Upper lobe of left lung (tissue), 6 donors: Measurements from ENCODE around the gene LYRM2. TPM values are rescaled to one million over a fixed set of nuclear protein-coding genes. Genes with fewer than 3 reads are reported as not detected.

Experiments
- ATAC-seq, 2 donors: fragments of 200-7000 bp; cut with Tn5 transposase; one replicate each; pipeline ENCODE4 v1.9.1; 2022; ENCODE audit warnings: mild to moderate bottlenecking in 2 of 2, moderate library complexity in 2 of 2; ENCODE audit not compliant: low FRiP score in 2 of 2
- DNase-seq, 2 donors: peaks; one replicate each; pipeline ENCODE4 v3.0.0-alpha.2; 2019 to 2020
- H3K27ac ChIP-seq, 4 donors: fragments of 200-600 bp; sonication (generic); one replicate each; pipeline ENCODE4 v1.5.1; 2016 to 2019
- H3K27me3 ChIP-seq, 4 donors: fragments of 200-600 bp; sonication (generic); one replicate each; pipeline ENCODE4 v1.5.1; 2017 to 2019
- H3K36me3 ChIP-seq, 4 donors: fragments of 200-600 bp; sonication (generic); one replicate each; pipeline ENCODE4 v1.5.1; 2016 to 2019
- H3K4me1 ChIP-seq, 4 donors: fragments of 200-600 bp; sonication (generic); one replicate each; pipeline ENCODE4 v1.5.1; 2018 to 2019
- H3K4me3 ChIP-seq, 4 donors: fragments of 200-600 bp; sonication (generic); one replicate each; pipeline ENCODE4 v1.5.1; 2017 to 2019; ENCODE audit warnings: mild to moderate bottlenecking in 2 of 4, moderate library complexity in 1 of 4
- H3K9me3 ChIP-seq, 4 donors: fragments of 200-600 bp; sonication (generic); one replicate each; pipeline ENCODE4 v1.5.1; 2018 to 2019
- CTCF ChIP-seq, 6 experiments: fragments of 450-650 bp in 4 of 6; fragments of 200-600 bp in 2 of 6; sonication (generic) in 2 of 6; IDR thresholded peaks; one replicate each; pipeline ENCODE4 v1.5.1; 2016 to 2019; ENCODE audit warnings: antibody characterized with exemption in 6 of 6
- EP300 ChIP-seq, 4 donors: sonication (generic); formaldehyde crosslinking; IDR thresholded peaks; one replicate each; pipeline ENCODE4 v1.5.1; 2017; ENCODE audit warnings: antibody characterized with exemption in 4 of 4, control low read depth in 2 of 4
- POLR2A ChIP-seq, 4 donors: fragments of 450-650 bp; IDR thresholded peaks; one replicate each; pipeline ENCODE4 v1.5.1; 2016 to 2017; ENCODE audit warnings: antibody characterized with exemption in 4 of 4, mild to moderate bottlenecking in 2 of 4
- POLR2AphosphoS5 ChIP-seq, 2 donors: sonication (generic); formaldehyde crosslinking; IDR thresholded peaks; one replicate each; pipeline ENCODE4 v1.5.1; 2017; ENCODE audit warnings: antibody characterized with exemption in 2 of 2
- WGBS, 2 donors: methylation state at CpG; one replicate each; pipeline ENCODE4 v1.1.5; 2017 to 2018; 5-methylcytosine and 5-hydroxymethylcytosine counted together
- total RNA-seq, 6 donors: library from RNA; depleted of rRNA in 4 of 6; stranded (reverse); fragments of >200 nt in 4 of 6; gene quantifications; one replicate each; pipeline versions ENCODE4 v1.1.0 to v1.2.1, GENCODE V29; 2016 to 2021
- donor health status: DM: no; HTN: no; CAD: no; lungs with moderate emphysema.
- donor health status: DM: no; HTN: yes; CAD: no; lungs with severe emphysema.

The LYRM2 gene
- total RNA-seq, 6 donors from 2014 or later, result 7.3 to 32.4 (median 22.2) TPM

DNA sequence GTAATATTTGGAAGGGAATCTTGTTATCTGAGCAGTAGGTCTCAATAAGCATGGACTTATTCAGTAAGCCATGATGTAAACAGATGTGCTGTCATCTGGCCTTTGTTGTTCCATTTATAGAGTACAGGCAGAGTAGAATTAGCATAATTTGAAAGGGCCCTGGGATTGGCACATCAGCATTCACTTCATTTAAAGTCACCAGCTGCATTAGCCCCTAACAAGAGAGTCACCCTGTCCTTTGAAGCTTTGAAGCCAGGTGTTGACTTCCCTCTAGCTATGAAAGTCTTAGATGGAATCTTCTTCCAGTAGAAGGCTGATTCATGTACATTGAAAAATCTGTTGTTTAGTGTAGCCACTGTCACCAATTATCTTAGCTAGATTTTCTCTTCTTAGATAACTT is 109.7 kb downstream of the LYRM2 start:
- H3K9me3 ChIP-seq, result no peaks in the 10 kb centered on the region
- no peaks in the 10 kb centered on the region for H3K36me3 ChIP-seq
- no peak overlapping the region for H3K27ac ChIP-seq
- H3K27me3 ChIP-seq, result no peaks in the 10 kb centered on the region
- TF ChIP-seq EP300 (IDR thresholded peaks at IDR 0.05), result no peak
- TF ChIP-seq POLR2AphosphoS5 (IDR thresholded peaks at IDR 0.05), result no peak
- no peak for TF ChIP-seq POLR2A (IDR thresholded peaks at IDR 0.05)
- TF ChIP-seq CTCF (IDR thresholded peaks at IDR 0.05), result no peak
- ATAC-seq (no peak), DNase-seq (no peak)
- no peak overlapping the region for H3K4me3 ChIP-seq
- no peaks in the 10 kb centered on the region for H3K4me1 ChIP-seq

GRCh38 chr6:89527634-89528033 is 110.9 kb downstream of the LYRM2 start:
- Histone ChIP-seq H3K27me3 (no peaks in the 10 kb centered on the region), H3K4me3 (no peak overlapping the region), H3K9me3 (no peaks in the 10 kb centered on the region), H3K36me3 (no peaks in the 10 kb centered on the region), H3K4me1 (no peaks in the 10 kb centered on the region), H3K27ac (no peak overlapping the region)
- ATAC-seq (peak in 1 of 2 donors; percentile 72), DNase-seq (no peak)
- TF ChIP-seq EP300 (IDR thresholded peaks at IDR 0.05), result no peak
- no peak for TF ChIP-seq CTCF (IDR thresholded peaks at IDR 0.05)
- no peak for TF ChIP-seq POLR2AphosphoS5 (IDR thresholded peaks at IDR 0.05)
- no peak for TF ChIP-seq POLR2A (IDR thresholded peaks at IDR 0.05)
- WGBS, 2 donors, result 87 to 94% methylated on average over 2 of the region's 2 CpGs

GRCh38 chr6:89526563-89526869 is 112.0 kb downstream of the LYRM2 start:
- DNase-seq, result no peak
- TF ChIP-seq POLR2A (IDR thresholded peaks at IDR 0.05) (no peak), CTCF (IDR thresholded peaks at IDR 0.05) (no peak), POLR2AphosphoS5 (IDR thresholded peaks at IDR 0.05) (no peak), EP300 (IDR thresholded peaks at IDR 0.05) (no peak)
- Histone ChIP-seq H3K27me3 (no peaks in the 10 kb centered on the region), H3K27ac (no peak overlapping the region), H3K4me1 (no peaks in the 10 kb centered on the region), H3K9me3 (no peaks in the 10 kb centered on the region), H3K4me3 (no peak overlapping the region), H3K36me3 (no peaks in the 10 kb centered on the region)
- no peak for ATAC-seq
- 89 to 97% methylated on average over 2 of the region's 2 CpGs for WGBS, 2 donors

GRCh38 chr6:89525786-89526562 is 112.6 kb downstream of the LYRM2 start:
- Histone ChIP-seq H3K27ac (no peak overlapping the region), H3K4me3 (no peak overlapping the region), H3K4me1 (no peaks in the 10 kb centered on the region), H3K36me3 (no peaks in the 10 kb centered on the region), H3K9me3 (no peaks in the 10 kb centered on the region), H3K27me3 (no peaks in the 10 kb centered on the region)
- DNase-seq, result no peak
- ATAC-seq, result no peak
- TF ChIP-seq POLR2A (IDR thresholded peaks at IDR 0.05) (no peak), POLR2AphosphoS5 (IDR thresholded peaks at IDR 0.05) (no peak), CTCF (IDR thresholded peaks at IDR 0.05) (no peak), EP300 (IDR thresholded peaks at IDR 0.05) (no peak)
- 88 to 96% methylated on average over 4 of the region's 4 CpGs for WGBS, 2 donors

GRCh38 chr6:89522778-89523177 is 115.8 kb downstream of the LYRM2 start:
- Histone ChIP-seq H3K4me1 (no peaks in the 10 kb centered on the region), H3K27me3 (no peaks in the 10 kb centered on the region), H3K36me3 (no peaks in the 10 kb centered on the region), H3K4me3 (no peak overlapping the region), H3K9me3 (no peaks in the 10 kb centered on the region), H3K27ac (no peak overlapping the region)
- ATAC-seq (no peak), DNase-seq (no peak)
- 61 to 86% methylated on average over 1 to 2 of the region's 2 CpGs for WGBS, 2 donors
- TF ChIP-seq EP300 (IDR thresholded peaks at IDR 0.05) (no peak), POLR2A (IDR thresholded peaks at IDR 0.05) (no peak), POLR2AphosphoS5 (IDR thresholded peaks at IDR 0.05) (no peak), CTCF (IDR thresholded peaks at IDR 0.05) (no peak)
